ENCODE results near the gene KCNN3. TPM values are rescaled to one million over a fixed set of nuclear protein-coding genes. Genes with fewer than 3 reads are reported as not detected.

The KCNN3 gene
- total RNA-seq, 2 donors from 2014 or later = 0.04 to 0.32 TPM

- no peak overlapping the region for H3K27ac Mint-ChIP-seq
- DNase-seq (ENCODE audit: low spot score in 2 of 2) = peak in 1 of 2 donors; percentile 37
- peak; percentile 69 to 82 for ATAC-seq
- no peaks in the 10 kb centered on the region for H3K9me3 Mint-ChIP-seq
- H3K36me3 Mint-ChIP-seq = no peaks in the 10 kb centered on the region
Observed at GRCh38 chr1:154867064-154867825, 2.8 kb downstream of the KCNN3 start.

DNA sequence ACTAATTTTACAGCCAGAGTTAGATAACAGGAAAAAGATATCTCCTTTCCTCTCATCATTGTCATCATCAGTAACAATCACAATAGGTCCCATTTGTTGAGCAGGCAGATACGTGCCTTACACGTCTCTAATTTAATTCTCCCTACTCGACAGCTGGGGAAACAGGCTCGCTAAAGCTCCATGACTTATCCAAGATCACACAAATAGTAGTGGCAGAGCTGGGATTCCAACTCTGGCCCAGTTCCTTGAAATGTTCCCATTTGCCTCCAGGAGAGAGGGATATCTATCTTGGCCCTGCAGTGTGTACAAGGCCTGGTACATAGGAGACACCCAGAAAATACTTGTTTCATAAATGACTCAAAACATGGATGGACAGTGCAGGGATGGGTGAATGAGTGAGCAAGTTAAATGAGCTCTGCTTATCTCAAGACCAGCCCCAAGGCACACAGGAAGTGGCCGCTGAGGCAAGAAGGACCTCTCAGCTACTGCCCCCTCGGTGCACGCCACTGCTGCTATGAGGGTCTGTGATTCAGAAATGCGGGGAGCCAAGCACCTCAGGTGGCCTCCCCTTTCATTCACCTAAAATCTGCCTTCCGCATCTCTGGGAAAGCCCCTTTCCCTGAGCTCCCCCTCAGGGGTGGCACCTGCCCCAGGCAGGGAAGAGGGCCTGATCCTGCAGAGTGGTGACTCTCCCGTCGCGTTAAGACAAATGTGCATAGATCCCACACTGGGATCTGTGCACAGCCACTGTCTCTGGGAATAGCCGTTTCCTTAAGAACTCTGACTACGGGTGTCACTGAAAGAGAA is 3.6 kb downstream of the KCNN3 start:
- Mint-ChIP-seq H3K9me3 (no peaks in the 10 kb centered on the region), H3K27ac (peak overlapping the region in 1 of 2 donors; percentile 39), H3K36me3 (no peaks in the 10 kb centered on the region)
- DNase-seq (ENCODE audit: low spot score in 2 of 2) (no peak), ATAC-seq (peak in 1 of 2 donors; percentile 50)

- no peaks in the 10 kb centered on the region for H3K9me3 Mint-ChIP-seq
- DNase-seq (ENCODE audit: low spot score in 2 of 2) = no peak
- no peaks in the 10 kb centered on the region for H3K36me3 Mint-ChIP-seq
- no peak for ATAC-seq
- H3K27ac Mint-ChIP-seq = peak overlapping the region in 1 of 2 donors; percentile 39
Observed at GRCh38 chr1:154865442-154866256, 4.4 kb downstream of the KCNN3 start.

DNA sequence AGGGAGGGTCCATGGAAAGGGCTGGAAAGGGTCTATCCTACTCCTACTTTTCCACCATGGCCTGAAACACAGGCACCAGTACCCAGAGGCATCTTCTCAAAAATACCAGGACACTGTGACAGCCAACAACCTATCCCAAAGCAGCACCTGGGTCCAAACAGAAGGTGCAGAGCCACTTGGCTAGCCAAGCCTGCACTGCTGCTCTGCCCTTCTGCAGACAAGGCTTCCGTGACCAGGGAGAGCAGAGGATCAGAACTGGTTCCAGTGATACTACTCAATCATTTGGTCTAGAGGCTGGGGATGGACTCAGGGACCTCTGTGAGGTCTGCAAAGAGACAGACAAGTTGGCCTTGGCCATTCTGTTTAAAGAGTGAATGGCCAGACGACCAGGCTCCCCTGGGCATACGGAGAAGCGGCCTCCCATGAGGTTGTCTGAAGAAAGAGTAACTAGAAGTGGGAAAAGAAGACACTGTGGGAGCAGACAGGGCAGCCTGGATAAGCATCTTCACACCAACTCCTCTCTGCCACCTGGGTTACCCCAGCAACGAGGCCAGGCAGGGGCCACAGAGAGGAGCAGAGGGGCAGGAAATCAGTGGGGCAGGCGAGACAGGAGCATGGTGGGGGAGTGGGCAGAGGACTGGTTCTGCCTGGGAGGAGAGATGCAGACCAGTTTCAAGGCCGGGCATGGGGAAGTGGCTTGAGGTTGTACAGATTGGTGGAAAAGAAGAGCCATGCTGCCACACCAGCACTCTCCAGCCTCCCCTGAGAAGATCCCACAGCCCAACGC is 5.7 kb downstream of the KCNN3 start:
- H3K27ac Mint-ChIP-seq = peak overlapping the region in 1 of 2 donors; percentile 3

GRCh38 chr1:154863315-154864174 is 6.5 kb downstream of the KCNN3 start:
- no peak for DNase-seq (ENCODE audit: low spot score in 2 of 2)
- Mint-ChIP-seq H3K36me3 (no peaks in the 10 kb centered on the region), H3K27ac (peak overlapping the region in 1 of 2 donors; percentile 36), H3K9me3 (no peaks in the 10 kb centered on the region)
- ATAC-seq = peak; percentile 10 to 69

More for the DNA sequence above, 5.7 kb downstream of the KCNN3 start:
- ATAC-seq (no peak), DNase-seq (ENCODE audit: low spot score in 2 of 2) (no peak)
- no peaks in the 10 kb centered on the region for H3K9me3 Mint-ChIP-seq
- H3K36me3 Mint-ChIP-seq = no peaks in the 10 kb centered on the region

DNA sequence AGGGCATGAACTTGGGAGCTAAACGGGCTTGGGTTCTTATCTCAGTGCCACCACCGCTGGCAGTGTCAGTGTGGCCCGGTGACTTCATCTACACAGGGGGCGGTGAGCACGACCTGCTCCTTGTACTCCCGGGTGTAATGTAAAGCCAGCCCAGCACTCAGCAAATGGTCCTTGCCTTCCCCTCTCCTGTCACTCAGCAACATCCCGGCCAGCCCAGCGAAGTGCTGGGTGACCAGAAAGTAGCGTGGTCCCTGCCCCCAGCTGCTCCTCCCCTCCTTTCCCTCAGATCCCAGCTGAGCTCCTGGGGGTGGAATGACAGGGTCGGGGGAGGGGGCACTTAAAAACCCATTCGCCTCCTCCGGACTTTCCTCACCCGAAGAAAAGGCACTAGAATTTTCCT is 7.2 kb downstream of the KCNN3 start:
- DNase-seq (ENCODE audit: low spot score in 2 of 2) (no peak), ATAC-seq (no peak)
- no peaks in the 10 kb centered on the region for H3K36me3 Mint-ChIP-seq
- H3K27ac Mint-ChIP-seq = peak overlapping the region in 1 of 2 donors; percentile 36
- no peaks in the 10 kb centered on the region for H3K9me3 Mint-ChIP-seq

DNA sequence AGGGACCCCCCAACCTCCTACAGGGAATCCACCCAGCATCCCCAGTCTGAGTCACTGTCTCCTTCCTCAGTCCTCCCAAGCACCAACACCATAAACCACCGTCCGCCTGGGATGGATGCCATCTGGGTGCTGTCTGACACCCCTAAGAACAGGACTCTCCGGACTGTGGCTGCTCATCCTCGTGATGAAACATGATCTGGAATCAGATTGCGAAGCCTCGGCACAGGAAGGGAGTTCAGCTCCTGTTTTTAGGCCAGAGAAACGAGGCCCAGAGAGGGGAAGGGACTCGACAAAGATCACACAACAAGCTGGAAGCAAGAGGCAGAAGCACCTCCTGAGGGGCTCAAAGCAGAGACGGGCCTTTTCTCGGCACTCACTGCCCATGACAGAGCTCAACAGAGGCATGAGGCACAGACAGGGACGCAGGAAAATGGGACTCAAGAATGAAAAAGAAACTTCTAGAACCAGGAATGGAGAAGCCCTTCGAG is 8.4 kb downstream of the KCNN3 start:
- DNase-seq (ENCODE audit: low spot score in 2 of 2) (no peak), ATAC-seq (no peak)
- H3K27ac Mint-ChIP-seq = peak overlapping the region in 1 of 2 donors; percentile 20
- H3K36me3 Mint-ChIP-seq = no peaks in the 10 kb centered on the region
- no peaks in the 10 kb centered on the region for H3K9me3 Mint-ChIP-seq

GRCh38 chr1:154860156-154860870 is 9.8 kb downstream of the KCNN3 start:
- DNase-seq (ENCODE audit: low spot score in 2 of 2) (no peak), ATAC-seq (peak in 1 of 2 donors; percentile 40)
- Mint-ChIP-seq H3K9me3 (no peaks in the 10 kb centered on the region), H3K27ac (peak overlapping the region; percentile 80 to 91), H3K36me3 (no peaks in the 10 kb centered on the region)

DNA sequence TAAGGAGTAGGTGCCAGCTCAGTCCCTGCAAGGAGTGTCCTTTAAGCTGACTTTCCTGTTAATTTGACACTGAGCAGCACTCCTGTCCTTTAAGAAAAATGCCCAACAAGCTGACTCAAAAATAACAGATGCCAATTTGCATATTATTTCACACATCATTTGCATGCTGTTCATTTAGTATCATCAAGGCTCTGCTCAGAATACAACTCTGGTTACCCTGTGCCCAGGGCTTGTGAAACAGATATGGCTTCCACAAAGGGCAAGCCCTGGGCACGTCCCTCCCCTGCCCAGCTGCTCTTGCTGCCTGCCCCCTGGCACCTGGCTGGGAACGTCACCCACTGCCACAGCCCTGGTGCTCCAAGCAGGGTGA is 10.3 kb downstream of the KCNN3 start:
- ATAC-seq (peak; percentile 41 to 80), DNase-seq (ENCODE audit: low spot score in 2 of 2) (no peak)
- Mint-ChIP-seq H3K36me3 (no peaks in the 10 kb centered on the region), H3K27ac (peak overlapping the region in 1 of 2 donors; percentile 80), H3K9me3 (no peaks in the 10 kb centered on the region)

- Mint-ChIP-seq H3K27ac (peak overlapping the region in 1 of 2 donors; percentile 80), H3K9me3 (no peaks in the 10 kb centered on the region), H3K36me3 (no peaks in the 10 kb centered on the region)
- ATAC-seq (no peak), DNase-seq (ENCODE audit: low spot score in 2 of 2) (no peak)
Observed at GRCh38 chr1:154859151-154859785, 10.8 kb downstream of the KCNN3 start.

DNA sequence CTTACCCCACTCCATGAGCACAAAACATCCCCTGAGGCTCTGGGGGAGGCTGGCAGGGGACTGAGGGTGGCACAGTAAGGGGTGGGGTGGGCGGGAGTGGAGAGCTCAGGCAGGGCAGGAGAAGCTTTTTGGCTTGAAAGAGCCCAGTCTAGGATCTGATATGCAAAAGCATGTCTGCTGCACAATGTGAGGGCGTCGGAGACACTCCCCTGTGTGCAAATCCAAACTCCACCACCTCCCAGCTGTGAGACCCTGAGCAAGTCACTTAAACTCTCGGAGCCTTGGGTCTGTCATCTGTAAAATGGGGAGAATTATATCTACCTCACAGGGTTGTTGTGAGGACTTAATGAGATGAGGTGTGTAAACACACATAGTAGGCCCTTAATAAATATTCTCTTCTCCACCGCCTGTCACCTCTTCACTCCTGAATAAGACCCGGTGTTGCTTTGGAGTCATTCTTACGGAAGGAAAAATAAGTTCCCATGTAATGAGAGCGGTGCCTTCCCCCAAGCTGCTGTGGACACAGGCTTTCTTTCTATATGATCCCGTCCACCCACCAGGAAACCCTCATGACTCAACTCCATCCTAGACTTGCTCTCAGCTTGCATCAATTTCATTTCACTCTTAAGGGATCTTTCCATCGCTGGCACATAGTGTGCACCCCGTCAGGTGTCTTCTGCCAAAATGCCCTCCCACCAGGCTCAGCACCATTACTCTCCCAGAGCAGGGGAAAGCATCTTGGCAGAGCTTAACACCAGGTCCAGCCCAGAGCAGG is 12.5 kb downstream of the KCNN3 start:
- no peak for DNase-seq (ENCODE audit: low spot score in 2 of 2)
- peak; percentile 46 to 70 for ATAC-seq
- no peaks in the 10 kb centered on the region for H3K36me3 Mint-ChIP-seq
- H3K9me3 Mint-ChIP-seq = no peaks in the 10 kb centered on the region
- no peak overlapping the region for H3K27ac Mint-ChIP-seq

DNA sequence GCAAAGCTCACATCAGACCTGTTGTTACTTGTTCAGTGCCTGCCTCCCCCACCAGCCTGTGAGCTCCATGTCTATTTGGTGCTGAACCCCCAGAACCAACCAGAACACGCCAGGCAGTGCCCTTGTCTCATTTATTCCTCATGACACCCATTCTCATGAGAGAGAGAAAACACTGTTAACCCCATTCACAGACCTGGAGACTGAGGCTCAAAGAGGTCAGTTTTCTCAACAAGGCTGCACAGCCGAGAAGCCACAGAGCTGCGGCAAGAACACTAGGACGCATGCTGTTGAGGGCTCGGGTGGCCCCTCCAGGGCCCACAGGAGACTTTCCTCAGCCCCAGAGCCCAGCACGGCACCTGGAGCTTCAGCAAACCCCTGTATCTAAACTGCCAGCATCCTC is 13.1 kb downstream of the KCNN3 start:
- DNase-seq (ENCODE audit: low spot score in 2 of 2) (no peak), ATAC-seq (no peak)
- Mint-ChIP-seq H3K9me3 (no peaks in the 10 kb centered on the region), H3K36me3 (no peaks in the 10 kb centered on the region), H3K27ac (no peak overlapping the region)

DNA sequence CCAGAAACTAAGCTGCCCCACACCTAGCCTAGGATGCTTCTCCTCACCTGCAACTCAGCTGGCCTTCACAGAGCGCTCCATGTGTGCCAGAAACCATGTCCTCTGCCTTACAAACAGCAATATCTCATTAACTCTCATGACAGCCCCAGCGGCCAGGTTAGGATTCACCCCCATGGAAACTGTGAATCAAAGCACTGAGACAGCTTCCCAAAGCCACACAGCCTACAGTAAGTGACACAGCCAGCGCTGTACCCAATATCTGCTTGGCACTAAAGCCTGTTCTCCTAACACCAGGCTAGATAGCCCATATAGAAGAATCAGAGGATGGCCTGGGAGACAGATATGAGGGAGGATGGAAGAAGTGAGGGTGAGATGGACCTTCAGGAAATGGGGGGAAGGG is 13.5 kb downstream of the KCNN3 start:
- Mint-ChIP-seq H3K36me3 (no peaks in the 10 kb centered on the region), H3K9me3 (no peaks in the 10 kb centered on the region), H3K27ac (no peak overlapping the region)
- ATAC-seq (peak in 1 of 2 donors; percentile 42), DNase-seq (ENCODE audit: low spot score in 2 of 2) (no peak)

- no peaks in the 10 kb centered on the region for H3K36me3 Mint-ChIP-seq
- DNase-seq (ENCODE audit: low spot score in 2 of 2) (no peak), ATAC-seq (no peak)
- no peak overlapping the region for H3K27ac Mint-ChIP-seq
- H3K9me3 Mint-ChIP-seq = no peaks in the 10 kb centered on the region
Observed at GRCh38 chr1:154856049-154856448, 14.0 kb downstream of the KCNN3 start.
